ENCODE data around the gene KLK12.

KLK12 gene

DNA sequence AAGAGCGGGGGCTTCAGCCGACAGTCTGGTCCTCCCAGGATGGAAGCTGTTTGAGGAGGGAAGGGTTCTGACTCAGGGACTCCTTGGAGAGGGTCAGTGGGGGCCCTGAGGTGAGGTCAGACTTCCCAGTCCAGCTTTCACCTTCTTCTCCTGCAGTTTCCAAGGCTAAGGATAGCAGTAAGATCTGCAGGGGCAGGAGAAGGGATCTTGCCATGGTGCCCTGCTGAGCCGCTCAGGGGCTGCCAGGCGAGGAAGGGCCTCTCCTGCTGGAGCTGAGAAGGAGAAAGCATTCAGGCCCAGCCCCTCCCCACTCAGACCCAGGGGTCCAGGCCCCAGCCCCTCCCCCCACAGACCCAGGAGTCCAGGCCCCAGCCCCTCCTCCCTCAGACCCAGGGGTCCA, 52.6 kb downstream of the KLK12 start:
- in situ Hi-C loops (cut with HindIII; ENCODE audit: low sequenced_read_pairs): no loop called here
- no peak overlapping the region for H3K4me3 ChIP-seq (ENCODE audit: low read depth, low read length)

DNA sequence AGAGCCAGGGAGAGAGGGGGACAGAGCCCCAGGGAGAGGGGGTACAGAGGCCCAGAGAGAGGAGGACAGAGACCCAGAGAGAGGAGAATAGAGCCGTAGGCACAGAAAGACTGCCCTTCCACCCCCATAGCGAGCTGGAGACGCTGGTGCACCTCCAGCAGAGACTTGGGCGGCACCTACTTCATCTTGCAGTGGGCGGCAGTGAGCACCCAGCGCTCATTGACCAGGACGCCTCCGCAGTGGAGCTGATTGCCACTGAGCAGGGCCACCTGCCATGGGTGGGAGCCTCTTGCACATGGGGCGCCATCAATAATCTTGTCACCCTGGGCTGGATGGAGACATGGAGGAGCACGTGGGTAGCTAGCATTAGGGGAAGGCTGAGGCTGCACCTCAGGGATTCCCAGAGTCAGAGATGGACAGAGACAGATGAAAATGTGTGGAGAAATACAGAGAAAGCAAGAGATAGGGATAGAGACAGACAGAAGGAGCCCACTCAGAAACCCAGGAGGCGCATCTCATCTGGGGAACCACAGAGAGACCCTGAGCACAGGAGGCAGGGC, 53.1 kb downstream of the KLK12 start:
- no peak for DNase-seq (ENCODE audit: low read depth, low spot score)
- in situ Hi-C loops (cut with HindIII; ENCODE audit: low sequenced_read_pairs): no loop called here
- TF ChIP-seq, protein P1, sequence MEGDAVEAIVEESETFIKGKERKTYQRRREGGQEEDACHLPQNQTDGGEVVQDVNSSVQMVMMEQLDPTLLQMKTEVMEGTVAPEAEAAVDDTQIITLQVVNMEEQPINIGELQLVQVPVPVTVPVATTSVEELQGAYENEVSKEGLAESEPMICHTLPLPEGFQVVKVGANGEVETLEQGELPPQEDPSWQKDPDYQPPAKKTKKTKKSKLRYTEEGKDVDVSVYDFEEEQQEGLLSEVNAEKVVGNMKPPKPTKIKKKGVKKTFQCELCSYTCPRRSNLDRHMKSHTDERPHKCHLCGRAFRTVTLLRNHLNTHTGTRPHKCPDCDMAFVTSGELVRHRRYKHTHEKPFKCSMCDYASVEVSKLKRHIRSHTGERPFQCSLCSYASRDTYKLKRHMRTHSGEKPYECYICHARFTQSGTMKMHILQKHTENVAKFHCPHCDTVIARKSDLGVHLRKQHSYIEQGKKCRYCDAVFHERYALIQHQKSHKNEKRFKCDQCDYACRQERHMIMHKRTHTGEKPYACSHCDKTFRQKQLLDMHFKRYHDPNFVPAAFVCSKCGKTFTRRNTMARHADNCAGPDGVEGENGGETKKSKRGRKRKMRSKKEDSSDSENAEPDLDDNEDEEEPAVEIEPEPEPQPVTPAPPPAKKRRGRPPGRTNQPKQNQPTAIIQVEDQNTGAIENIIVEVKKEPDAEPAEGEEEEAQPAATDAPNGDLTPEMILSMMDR (IDR thresholded peaks at IDR 0.05; ENCODE audit: low read depth, low read length): no peak
- H3K4me3 ChIP-seq (ENCODE audit: low read depth, low read length): no peak overlapping the region

More for the DNA sequence above, 52.6 kb downstream of the KLK12 start:
- TF ChIP-seq, protein P1 (IDR thresholded peaks at IDR 0.05; ENCODE audit: low read depth, low read length): no peak
- DNase-seq (ENCODE audit: low read depth, low spot score): no peak

DNA sequence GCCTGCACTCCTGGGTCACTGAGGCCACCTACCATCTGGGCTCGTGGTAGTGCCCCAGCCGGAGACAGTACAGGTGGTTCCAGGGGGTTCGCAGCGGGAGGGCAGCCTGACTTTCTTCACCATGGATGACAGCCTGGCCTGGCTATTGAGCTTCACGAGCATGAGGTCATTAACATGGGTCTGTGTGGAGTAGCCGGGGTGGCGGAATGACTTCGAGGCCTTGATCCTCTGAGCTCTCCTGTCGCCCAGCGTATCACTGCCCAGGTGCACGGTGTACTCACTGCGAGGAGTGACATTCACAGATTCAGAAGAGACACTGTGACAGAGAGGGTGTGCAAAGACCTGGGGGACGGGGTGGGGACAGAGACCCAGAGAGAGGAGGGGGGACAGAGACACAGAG, 54.6 kb downstream of the KLK12 start:
- in situ Hi-C loops (cut with HindIII; ENCODE audit: low sequenced_read_pairs): no loop called here
- no peak overlapping the region for H3K4me3 ChIP-seq (ENCODE audit: low read depth, low read length)
- TF ChIP-seq, protein P1 (IDR thresholded peaks at IDR 0.05; ENCODE audit: low read depth, low read length): no peak
- no peak for DNase-seq (ENCODE audit: low read depth, low spot score)

DNA sequence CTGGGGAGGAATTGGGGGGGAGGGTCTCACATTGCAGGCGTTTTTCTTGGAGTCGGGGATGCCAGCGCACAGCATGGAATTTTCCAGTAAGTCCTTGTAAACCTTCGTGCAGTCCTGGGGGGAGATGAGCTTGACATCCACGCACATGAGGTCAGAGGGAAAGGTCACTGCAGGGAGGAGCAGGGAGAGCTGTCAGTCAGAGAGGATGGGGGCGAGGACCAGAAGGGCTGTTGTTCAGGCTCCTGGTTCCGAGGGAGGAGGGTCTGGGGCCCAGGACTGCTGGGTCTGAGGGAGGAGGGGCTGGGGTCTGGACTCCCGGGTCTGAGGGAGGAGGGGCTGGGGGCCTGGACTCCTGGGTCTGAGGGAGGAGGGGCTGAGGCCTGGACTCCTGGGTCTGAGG, 55.0 kb downstream of the KLK12 start:
- in situ Hi-C loops (cut with HindIII; ENCODE audit: low sequenced_read_pairs): no loop called here

More for the DNA sequence above, 55.0 kb downstream of the KLK12 start:
- TF ChIP-seq, protein P1 (IDR thresholded peaks at IDR 0.05; ENCODE audit: low read depth, low read length): no peak
- DNase-seq (ENCODE audit: low read depth, low spot score): no peak
- H3K4me3 ChIP-seq (ENCODE audit: low read depth, low read length): no peak overlapping the region

All from astrocyte of the spinal cord (primary cell).